ENCODE data around the gene SHANK3. TPM values are rescaled to one million over a fixed set of nuclear protein-coding genes. Genes with fewer than 3 reads are reported as not detected.

SHANK3 gene
- total RNA-seq, 1 donor from 2014 or later: 56.6 TPM

GRCh38 chr22:50695421-50696250, 23.0 kb downstream of the SHANK3 start:
- no peak for ATAC-seq
- peak; percentile 42 for DNase-seq (ENCODE audit: low spot score)
- intact Hi-C loops (cut with DNase I): no loop called here

GRCh38 chr22:50696251-50696798, 23.7 kb downstream of the SHANK3 start:
- intact Hi-C loops (cut with DNase I): no loop called here
- ATAC-seq (peak; percentile 50), DNase-seq (ENCODE audit: low spot score) (no peak)

GRCh38 chr22:50696799-50697561, 24.4 kb downstream of the SHANK3 start:
- ATAC-seq: peak; percentile 64
- intact Hi-C loops (cut with DNase I): no loop called here
- DNase-seq (ENCODE audit: low spot score): peak; percentile 66

GRCh38 chr22:50697667-50698506, 25.3 kb downstream of the SHANK3 start:
- intact Hi-C loops (cut with DNase I): no loop called here
- DNase-seq (ENCODE audit: low spot score) (peak; percentile 57), ATAC-seq (no peak)

GRCh38 chr22:50698546-50698945, 25.9 kb downstream of the SHANK3 start:
- no peak for ATAC-seq
- intact Hi-C loops (cut with DNase I): no loop called here
- peak; percentile 57 for DNase-seq (ENCODE audit: low spot score)

GRCh38 chr22:50699001-50699755, 26.6 kb downstream of the SHANK3 start:
- DNase-seq (ENCODE audit: low spot score): peak; percentile 49
- no peak for ATAC-seq
- intact Hi-C loops (cut with DNase I): no loop called here

GRCh38 chr22:50699756-50700386, 27.2 kb downstream of the SHANK3 start:
- intact Hi-C loops (cut with DNase I): no loop called here
- no peak for ATAC-seq

GRCh38 chr22:50700387-50701075, 27.9 kb downstream of the SHANK3 start:
- ATAC-seq: no peak
- peak; percentile 52 for DNase-seq (ENCODE audit: low spot score)
- intact Hi-C loops (cut with DNase I): no loop called here

More at GRCh38 chr22:50699756-50700386, 27.2 kb downstream of the SHANK3 start:
- peak; percentile 35 for DNase-seq (ENCODE audit: low spot score)

GRCh38 chr22:50701076-50701419, 28.4 kb downstream of the SHANK3 start:
- DNase-seq (ENCODE audit: low spot score): peak; percentile 49
- ATAC-seq: no peak
- intact Hi-C loops (cut with DNase I): no loop called here

GRCh38 chr22:50701428-50702154, 29.0 kb downstream of the SHANK3 start:
- ATAC-seq (no peak), DNase-seq (ENCODE audit: low spot score) (peak; percentile 31)
- intact Hi-C loops (cut with DNase I): no loop called here

GRCh38 chr22:50702261-50702671, 29.6 kb downstream of the SHANK3 start:
- DNase-seq (ENCODE audit: low spot score) (peak; percentile 27), ATAC-seq (no peak)
- intact Hi-C loops (cut with DNase I): no loop called here

- intact Hi-C loops (cut with DNase I): no loop called here
- peak; percentile 44 for DNase-seq (ENCODE audit: low spot score)
These were observed 30.4 kb downstream of the SHANK3 start for GRCh38 chr22:50702821-50703725.

GRCh38 chr22:50703726-50704509, 31.3 kb downstream of the SHANK3 start:
- no peak for ATAC-seq

More at GRCh38 chr22:50702821-50703725, 30.4 kb downstream of the SHANK3 start:
- ATAC-seq: no peak

GRCh38 chr22:50704510-50705218, 32.0 kb downstream of the SHANK3 start:
- ATAC-seq (no peak), DNase-seq (ENCODE audit: low spot score) (peak; percentile 56)
- intact Hi-C loops (cut with DNase I): no loop called here

More at GRCh38 chr22:50703726-50704509, 31.3 kb downstream of the SHANK3 start:
- DNase-seq (ENCODE audit: low spot score): peak; percentile 54
- intact Hi-C loops (cut with DNase I): no loop called here
